Dermis blood vessel endothelial cell (primary cell): ENCODE data around the gene ZC3H14. TPM values are rescaled to one million over a fixed set of nuclear protein-coding genes. Genes with fewer than 3 reads are reported as not detected.

Experiments
- DNase-seq: peaks from one replicate; pipeline ENCODE4 v3.0.0; 2010
- total RNA-seq: library from RNA; depleted of rRNA; stranded (reverse); fragments of >200 nt; gene quantifications from 2 replicates; pipeline ENCODE4 v1.2.3, GENCODE V29; 2014

Gene ZC3H14
- total RNA-seq, 1 donor from 2014 or later = 61.4 TPM

DNA sequence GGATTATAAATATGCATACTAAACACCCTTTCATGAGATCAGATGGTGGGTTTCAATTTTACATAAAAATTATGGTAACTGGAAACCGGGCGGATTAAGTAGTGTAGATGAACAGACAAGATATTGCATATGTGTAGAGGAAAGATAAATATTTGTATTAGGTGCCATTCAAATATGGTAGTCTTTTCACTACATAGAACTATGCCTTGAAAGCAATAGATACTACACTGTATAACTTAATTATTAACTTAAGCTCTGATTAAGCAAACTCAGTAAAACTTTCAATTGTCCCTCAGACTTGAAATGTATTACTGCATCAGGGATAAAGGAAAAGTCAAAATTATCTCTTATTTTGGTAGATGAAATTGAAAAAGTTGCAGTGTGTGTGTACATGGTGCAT lies 10.0 kb upstream of the ZC3H14 start:
- no peak for DNase-seq

DNA sequence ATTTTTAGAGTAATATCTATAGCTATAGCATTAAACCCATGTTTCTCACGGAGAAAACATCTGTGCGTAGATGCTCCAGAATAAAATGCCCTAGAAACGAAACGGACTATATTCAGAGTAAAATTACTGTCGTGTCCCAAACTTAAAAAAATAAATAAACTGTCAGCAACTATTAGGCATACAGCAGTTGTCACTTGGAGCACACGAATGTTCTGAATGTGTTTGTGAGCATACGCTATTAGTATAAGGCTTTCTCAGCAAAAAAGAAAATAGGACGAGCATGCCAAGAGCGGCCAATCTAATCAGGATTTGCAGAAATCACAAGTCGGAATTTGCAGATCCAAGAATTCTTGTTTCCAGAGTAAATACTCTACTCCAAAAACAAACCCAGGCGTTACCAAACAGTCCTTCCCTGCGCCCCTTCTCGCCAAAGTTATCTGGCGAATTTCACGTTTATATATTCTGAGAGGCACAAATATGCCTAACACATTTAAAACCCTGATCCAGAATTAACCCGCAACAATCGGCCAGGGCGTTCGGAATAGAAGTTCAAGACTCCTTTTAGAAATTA lies 8.9 kb upstream of the ZC3H14 start:
- peak; percentile 37 for DNase-seq

DNA sequence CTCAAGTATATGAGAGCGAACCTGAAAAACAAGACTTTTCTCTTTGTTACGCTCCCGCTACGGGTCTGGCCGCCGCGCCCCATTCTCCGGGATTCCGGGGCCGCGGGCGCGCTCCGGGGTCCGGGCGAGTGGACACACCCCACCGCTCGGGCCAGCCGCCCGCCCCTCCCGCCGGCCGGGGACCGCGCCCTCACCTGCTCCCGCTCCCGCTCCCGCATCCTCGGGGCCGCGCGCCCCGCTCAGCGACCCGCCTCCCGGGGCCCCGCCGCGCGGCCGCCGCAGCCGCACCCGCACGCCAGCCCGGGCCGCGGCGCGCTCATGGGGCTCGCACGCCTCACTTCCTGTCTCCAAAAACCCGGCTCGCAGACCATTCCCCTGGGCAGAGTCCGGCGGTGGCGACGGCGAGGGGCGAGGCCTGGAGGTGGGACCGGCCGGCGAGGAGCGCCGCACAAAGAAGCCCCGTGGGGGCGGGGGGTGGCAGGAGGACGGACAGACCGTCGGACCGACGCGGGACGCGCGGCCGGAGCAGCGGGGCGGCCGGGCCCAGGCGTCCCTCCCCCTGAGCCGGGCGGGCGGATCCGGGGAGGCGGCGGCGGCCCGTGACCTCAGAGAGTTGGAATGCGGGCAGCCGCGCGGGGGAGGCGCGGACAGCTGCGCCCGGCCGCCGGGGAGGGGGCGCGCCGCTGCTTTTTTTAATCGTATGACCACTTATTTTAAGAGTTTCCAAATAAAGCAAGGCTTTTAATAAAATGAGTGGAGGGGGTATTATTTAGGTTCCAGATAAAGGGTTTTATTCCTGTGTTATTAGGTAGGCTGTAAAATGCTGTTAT lies 8.2 kb upstream of the ZC3H14 start, which contains the start of gene PTPN21:
Gene PTPN21, minus strand, starts transcription at position 551 of the 830 bp plus-strand sequence. CDS start 4,590 bp downstream, outside the sequence.
- DNase-seq = peak; percentile 80

DNA sequence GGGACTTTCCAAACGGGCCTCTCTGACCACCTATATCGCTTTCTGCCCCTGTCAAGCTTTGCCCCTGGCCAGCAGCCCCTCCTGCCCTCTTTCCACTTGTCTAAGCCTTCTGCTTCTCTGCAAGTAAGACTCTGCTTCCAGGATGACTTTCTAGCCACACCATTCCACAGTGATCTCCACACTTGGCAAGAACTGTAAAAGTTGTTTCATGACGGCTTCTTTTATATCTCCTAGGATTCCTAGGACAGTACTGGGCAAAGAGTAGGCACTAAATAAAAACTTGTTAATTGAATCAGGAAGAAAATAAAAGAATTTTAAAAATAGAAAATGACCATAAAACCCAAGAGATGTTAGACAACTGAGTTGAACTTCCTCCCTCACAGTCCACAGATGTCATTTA lies 6.3 kb upstream of the ZC3H14 start:
- DNase-seq = no peak

DNA sequence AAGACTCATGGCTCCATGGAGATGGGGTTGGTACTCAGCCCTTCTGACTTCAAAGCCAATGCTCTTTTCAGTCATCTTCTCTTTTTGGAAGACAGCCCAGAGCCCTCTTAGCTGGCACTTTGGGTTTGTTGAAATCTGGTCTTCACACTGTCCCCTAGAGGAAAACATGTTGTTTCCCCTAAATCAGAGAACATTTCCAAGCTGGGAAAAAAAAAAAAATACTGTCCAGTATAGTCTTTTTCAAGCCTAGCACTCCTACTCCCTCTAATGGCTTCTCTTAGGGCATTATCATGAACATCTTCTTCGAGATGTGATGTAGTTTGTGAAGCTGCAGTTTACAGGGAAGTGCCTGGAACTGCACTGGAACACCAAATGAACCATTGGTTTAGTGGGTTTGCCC lies 3.0 kb upstream of the ZC3H14 start:
- DNase-seq = peak; percentile 50

DNA sequence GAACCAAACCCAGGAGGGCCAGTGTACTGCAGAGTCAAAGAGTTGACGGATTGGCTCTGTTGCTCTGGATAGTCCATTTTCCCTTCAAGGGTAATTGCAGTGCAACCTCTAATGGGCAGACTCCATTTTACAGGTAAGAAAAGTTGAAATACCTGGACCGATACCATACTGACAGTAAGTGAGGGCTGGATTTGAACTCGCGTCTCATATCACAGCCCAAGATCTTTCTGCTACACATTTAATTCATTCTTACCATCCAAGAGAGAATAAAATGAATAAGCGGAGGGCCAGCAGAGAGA lies 356 bp upstream of the ZC3H14 start:
- DNase-seq = no peak

DNA sequence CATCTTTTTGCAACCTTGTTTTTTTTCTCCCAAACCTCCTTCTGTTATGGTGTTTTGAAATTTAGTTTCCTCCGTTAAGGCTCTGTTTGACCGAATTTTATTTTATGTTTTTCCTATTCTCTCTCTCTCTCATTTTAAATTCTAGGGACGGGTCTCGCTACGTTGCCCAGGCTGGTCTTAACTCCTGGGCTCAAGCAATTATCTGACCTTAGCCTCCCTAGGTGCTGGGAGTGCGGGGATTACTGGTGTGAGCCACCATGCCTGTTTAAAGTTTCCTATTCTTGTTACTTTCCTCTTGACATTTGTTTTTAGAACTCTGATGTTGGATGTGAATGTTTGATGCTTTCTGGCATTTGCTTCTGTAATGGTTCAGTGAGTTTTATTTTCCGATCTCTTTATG lies 1.0 kb downstream of the ZC3H14 start:
- DNase-seq = no peak

DNA sequence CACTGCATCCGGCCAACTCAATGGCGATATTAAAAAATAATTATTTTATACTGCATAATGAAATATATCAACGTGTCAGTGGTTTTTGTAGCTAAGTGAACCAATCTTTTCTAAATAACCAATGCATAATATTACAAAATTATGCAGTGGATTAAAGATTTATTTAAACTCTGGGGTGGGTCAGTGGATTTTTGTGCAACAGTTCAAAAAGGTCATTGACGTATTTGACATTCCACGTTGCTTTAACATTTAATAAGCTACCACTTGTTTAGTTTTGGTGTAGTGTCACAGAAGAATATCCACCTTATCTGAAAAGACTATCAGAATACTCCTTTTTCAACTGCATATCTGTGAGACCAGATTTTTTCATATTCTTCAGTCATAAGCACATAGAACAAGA lies 2.6 kb downstream of the ZC3H14 start:
- DNase-seq = no peak

DNA sequence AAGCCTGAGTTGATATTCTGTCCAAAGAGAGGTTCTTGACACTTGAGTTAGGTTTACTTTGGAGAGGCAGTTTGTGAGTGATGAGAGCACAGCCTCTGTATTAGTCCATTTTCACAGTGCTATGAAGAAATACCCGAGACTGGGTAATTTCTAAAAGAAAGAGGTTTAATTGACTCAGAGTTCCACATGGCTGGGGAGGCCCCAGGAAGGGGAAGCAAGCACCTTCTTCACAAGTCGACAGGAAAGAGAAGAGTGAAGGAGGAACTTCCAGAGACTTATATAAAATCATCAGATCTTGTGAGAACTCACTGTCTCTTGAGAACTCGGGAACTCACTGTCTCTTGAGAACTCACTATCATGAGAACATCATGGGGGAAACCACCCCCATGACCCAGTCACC lies 5.4 kb downstream of the ZC3H14 start:
- no peak for DNase-seq

DNA sequence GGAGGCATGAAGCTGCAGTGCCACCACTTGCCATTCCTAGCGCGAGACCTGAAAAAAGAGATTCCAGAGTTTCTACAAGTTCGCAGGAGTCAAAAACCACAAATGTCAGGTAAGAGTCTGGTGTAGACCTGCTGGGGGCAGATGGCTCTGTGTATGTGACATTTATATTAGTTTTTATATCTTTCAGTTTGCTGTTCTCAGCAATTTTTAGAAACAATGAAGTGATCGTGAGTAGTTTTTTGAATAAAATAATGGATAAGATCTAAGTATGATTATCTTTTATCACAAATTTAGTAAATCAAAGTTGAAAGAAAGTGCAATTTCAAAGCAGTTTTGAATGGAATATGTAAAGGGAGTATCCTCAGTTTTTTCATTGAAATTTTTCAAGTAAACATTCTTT lies 9.3 kb downstream of the ZC3H14 start:
- DNase-seq = no peak

DNA sequence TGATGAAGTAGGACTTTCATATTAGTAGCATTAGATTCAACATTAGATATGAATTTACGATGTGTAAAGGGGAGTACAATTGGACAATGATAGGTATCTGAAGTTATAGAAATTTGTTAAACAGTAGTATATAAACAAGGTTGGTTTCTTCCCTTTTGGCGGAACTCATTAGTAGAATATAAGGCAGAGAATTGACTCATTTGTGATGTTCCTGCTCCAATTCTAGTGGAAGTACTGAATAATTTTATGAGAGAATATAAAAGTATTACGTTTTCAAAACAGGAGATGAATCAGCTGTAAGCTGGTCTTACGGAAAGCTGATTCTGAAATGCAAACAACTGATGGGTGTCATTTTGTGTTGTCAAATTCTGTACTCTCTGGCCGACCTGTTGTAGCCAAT lies 13.4 kb downstream of the ZC3H14 start:
- DNase-seq = no peak

DNA sequence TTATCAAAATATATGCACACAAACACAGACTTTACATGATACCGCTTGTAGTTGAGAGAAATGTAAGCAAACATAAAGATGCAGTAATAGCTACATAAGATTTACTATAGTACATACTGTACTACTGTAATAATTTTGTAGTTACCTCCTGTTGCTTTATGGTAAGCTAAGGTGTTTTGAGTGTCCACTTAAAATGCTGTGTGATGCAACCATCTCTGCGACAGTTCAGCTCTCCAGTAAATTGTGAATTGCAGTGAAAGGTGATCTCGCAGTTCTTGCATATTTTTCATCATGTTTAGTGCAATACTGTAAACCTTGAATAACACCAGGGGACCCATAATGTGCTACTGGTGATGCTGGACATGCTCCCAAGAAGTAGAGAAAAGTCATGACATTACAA lies 21.6 kb downstream of the ZC3H14 start:
- no peak for DNase-seq

DNA sequence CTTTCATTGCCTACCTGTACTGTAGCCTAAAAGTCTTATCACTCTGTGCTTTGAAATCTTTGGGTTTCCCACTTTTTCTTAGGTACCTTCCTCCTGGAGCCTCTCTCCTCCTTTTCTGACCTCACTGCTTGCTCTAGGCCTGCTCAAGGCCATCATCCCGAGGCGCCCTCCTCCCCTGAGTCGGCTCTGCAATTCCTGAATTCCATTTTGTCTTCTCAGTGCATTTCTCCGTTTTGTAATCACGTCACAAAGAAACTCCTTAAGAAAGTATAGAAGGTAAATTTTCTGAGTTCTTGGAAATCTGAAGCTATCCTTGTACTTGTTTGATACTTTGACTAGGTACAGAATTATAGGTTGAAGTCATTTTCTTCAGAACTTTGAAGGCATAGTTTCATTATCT lies 25.2 kb downstream of the ZC3H14 start:
- no peak for DNase-seq

DNA sequence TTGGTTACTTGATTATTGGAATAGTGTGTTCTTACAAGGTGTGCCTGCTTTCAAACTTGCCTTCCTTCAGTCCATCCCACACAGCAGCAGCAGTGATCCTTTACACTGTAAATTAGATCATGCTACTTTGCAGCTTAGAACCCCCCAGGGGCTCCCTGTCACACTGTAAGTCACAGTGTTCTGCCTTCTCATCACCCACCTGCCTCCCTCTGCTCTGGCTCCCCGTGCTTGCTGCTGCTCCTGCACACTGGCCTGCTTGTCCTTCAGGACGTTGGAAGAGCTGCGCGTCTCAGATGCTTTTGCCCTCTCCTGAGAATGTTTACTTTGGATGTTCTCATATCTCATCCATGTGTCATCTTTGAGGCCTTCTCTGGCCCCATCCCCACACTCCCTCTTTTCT lies 27.3 kb downstream of the ZC3H14 start:
- no peak for DNase-seq

DNA sequence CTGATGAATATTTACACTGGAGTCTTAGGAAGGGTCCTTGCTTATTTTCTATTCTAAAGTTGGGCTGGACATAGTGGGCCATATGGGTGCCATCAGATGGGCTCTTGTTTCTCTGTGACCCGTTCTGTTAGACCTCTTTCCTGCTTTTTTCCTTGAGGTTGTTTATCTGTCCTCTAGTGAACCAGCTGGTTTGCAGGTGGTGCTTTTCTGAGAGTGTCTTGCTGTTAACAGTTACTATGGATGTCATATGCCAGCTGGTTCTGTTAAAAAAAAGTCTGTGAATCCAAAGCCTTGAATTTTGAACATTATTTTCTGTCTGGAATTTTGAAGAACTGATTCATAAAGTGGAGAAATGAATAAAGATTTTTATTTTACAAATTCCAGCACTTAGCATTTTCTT lies 29.2 kb downstream of the ZC3H14 start:
- DNase-seq = no peak

DNA sequence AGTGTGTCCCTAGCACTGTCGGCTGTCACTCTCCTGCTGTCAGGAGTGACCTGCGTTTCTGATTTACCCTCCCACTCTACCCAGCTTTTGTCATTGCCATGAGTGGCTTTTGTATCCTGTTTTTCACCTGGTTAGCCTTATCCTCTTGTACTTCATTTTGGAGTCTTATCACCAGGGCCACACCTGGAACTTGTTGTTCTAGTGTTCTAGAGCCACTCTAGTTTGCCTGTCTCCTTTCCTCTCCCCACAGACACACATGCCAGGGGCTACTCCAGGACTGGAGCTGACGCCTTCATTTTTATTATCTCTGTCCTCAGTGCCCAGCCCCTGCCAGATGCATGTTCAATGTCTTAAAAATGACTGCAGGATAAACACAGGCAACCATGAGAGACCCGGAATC lies 34.2 kb downstream of the ZC3H14 start:
- DNase-seq = no peak

DNA sequence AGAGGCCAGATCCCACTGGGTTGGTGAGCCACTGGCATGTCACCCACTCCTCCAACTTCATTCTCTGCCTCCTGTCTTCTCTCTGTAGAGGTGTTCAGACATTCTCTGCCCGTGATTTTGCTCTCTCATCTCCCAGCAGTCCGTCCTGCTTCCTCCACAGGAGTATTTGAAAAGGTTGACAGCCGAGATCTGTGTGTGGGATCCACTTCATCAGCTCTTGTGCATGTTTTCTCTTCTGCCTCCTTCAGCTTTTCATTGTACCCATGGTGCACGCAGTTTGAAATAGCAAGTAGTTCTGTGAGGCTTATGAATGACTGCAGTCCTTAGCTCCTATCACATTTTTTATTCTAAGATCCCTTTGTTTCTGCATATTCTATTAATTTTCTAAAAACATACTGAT lies 34.8 kb downstream of the ZC3H14 start:
- DNase-seq = no peak

DNA sequence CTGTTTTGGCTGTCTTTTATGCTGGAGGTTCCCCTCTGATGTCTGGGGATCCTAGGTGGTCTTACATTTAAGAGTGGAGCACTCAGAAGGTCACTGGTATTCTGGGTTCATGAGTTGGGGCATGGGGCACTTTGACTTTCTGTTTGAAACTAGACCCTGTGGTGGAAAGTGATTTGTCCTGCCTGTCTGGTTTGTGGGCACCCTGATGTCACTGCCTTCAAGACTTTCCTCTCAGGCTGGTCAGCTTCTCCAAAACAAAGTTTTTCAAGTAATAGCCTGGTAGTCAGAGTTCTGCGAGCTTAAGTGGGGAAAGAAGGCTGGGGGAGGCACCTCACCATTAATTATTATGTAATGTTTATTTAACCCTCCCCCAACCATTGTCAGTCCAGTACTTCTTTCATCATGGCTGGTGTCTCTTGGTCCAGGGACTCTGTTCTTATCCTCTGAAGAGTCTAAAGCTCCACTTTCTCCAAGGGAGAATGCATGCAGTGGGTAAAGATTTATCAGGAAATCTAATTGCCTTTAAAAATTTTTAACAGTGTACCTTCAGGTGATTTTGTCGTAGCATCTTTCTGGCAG lies 35.3 kb downstream of the ZC3H14 start:
- DNase-seq = no peak

DNA sequence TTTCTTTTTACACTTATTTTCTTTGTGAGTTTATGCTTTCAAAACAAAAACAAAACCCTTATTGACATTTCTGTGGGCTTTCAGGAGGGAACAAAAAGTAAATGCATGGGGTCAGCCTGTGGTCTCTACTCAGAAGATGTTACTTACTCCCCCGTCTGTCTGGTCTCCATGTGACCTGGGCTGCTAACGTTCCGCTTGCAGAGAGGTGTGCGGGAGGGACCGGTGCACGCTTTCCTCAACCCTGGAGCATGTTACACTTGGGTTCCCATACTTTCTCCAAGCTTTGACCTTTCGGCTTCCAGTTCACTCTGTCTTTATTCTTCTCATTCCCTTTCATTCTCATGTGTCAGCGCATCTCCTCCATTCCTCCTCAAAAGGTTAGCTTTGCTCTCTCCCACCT lies 36.5 kb downstream of the ZC3H14 start:
- no peak for DNase-seq

DNA sequence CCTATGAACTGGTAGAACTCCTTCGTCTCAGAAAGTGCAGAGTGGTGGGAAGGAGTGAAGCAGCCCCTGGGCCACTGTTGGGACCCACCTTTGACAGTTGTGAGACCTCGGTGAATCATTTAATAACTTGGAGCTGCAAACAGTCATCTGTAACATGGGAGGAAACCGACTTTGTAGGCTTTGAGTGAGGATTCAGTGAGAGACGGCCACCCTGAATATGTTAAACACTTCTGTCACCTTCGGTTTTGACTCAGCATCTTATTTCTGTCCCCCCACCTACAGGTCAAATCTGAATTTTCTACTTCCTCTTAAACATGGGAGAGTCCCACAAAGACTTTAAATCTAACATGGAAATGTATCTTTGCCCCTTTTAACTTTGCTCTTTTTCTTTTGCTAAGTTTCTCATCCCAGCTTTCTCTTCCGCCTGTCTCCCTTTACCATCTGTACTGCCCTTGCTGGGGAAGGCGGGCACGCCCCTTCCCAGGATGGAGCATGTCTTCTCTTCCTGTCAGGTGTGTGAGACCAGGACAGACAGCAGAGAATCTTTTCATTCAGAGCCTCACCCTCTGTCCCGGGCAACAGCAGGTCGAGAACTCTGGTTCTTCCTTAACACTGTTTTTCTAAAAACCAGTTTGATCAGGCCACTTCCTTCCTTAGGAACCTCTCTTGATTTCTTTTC lies 37.1 kb downstream of the ZC3H14 start:
- DNase-seq = no peak

DNA sequence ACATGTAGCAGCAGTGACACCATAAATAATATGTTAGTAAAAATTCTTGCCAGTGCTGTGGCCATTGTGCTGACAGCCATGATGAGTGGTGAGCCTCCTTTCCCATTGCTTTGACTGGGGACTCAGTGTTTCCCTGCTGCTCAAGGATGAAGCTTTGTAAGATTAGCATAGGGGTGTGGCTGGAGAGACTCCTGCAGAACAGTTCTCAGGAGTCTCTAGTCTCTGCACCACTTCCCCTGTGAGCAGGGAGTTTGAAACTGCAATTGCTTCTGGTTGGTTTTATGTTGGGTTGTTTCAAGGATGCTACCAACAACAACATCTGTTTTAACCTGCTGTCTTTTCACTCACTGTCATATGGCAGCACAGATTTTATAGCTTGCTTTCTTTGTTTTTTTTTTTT lies 41.4 kb downstream of the ZC3H14 start:
- no peak for DNase-seq

DNA sequence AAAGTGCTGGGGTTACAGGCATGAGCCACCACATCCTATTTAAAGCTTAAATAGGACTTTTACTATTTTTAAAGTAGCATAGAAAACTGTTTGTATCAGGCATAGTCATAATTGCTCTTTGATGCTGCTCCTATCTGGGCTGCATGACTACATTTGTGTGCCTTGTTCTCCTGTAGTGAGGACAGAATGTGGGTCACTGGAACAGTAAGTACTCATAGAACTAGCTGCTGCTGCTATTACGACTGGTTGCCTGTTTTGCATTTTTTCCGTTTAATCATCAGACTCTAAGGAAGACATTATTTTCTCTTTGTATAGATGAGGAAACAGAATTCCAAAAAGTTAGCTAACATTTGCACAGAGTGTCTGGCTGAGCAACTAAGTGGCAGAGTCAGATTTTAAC lies 42.8 kb downstream of the ZC3H14 start:
- DNase-seq = no peak

DNA sequence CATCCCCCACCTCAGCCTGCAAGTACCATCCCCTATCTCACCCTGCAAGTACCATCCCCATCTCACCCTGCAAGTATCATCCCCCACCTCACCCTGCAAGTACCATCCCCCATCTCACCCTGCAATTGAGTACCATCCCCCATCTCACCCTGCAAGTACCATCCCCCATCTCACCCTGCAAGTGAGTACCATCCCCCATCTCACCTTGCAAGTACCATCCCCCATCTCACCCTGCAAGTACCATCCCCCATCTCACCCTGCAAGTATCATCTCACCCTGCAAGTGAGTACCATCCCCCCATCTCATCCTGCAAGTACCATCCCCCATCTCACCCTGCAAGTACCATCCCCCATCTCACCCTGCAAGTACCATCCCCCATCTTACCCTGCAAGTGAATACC lies 45.0 kb downstream of the ZC3H14 start:
- no peak for DNase-seq

DNA sequence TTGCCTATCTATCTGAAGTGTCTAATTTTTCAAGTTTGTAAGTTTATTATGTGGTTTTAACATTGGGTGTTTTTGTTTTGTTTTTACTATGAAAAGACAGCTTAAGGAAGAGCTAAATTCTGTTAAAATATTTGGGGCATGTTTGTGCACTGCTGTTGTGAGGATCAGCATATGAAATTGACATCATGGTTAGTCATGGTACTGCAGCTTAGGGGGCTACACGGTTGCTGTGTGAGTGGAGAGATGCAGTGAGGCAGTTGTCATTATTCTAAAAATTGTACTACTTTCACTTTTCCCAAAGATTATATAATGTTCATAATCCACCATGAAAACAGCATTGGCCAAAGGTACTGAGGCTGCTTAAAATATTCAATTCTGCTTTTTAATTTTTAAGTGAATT lies 49.0 kb downstream of the ZC3H14 start:
- DNase-seq = peak; percentile 11
